Activated CD4-positive, CD25-positive, alpha-beta regulatory T cell treated with anti-CD3 and anti-CD28 coated beads, Interleukin-2, amount 50 U/mL, for 72 hours (primary cell): Measurements from ENCODE around the gene KCNJ10.

ENCODE experiments used
- DNase-seq: peaks from one replicate; pipeline ENCODE4 v3.0.0; 2021

The KCNJ10 gene

DNA sequence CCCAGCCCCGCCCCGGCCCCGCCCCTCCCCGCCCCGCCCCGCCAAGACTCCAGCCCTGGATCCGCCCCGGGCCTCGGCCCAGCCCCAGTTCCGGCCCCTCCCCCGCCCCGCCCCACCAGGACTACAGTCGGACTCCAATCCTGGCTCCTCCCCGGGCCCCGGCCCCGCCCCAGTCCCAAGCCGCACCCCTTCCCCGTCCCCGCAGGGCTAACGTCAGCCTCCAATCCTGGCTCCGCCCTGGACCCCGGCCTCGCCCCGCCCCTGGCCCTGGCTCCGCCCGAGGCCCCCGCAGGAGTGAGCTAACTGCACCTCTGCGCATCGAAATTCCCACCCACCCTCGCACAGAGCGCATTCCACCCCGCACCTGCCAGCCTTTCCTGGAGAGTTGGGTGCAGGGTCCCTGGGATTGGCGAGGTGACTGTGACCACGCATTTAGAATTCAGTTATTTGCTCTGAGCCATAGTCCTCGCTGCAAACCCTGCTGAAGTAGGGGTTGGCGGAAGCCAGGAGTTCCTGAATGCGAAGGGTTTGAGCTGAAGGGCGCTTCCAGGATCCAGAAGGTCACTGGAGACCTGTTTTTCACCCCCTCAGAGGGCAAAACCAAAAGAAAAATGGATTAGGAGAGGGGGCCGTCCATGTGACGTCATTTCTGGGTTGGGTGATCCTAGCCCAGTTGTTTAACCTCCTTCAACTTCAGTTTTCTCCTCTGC is 29.0 kb upstream of the KCNJ10 start:
- DNase-seq, result peak; percentile 96

DNA sequence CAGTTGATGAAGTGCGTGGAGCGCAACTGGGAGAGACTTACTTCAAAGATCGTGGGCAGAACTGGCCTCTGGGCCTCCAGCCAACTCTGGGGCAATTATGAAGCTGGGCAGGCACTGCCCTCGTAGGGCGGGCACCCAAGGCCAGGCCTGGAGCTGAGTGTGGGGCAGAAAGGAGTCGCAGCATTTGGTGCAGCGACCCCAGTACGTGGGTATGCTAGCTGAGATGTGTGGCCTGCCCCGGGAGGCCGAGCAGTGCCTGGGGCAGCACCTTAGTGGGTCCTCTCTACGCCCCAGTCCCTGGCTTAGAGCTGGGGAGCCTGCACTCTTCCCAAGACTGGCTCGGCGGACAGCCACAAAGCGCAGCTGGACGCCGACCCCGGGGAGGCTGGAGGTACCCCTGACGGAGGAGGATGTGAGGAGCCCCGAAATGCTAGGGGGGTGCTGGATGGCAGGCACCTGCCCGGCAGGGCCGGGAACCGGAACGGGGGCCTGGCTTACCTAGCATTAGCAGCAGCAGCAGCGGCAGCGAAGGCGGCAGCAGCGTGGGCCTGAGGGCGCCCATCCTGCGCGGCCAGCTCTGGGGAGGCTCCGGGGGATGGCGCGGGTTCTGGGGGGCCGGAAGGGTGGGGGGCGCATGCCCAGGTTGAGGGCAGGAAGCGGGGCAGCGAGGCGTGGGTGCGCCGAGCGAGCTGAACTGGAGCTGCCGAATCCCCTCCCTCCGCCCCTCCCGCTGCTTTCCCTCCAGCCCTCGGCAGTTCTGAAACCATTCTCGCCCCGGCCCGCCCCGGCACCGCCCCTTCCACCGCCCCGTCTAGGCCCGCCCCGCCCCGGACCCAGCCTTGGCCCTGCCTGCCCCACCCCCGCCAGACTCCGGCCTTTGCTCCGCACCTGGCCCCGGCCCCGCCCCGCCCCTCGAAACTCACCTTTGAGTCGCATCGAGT is 28.2 kb upstream of the KCNJ10 start, which contains the start of gene IGSF8:
Gene IGSF8, minus strand, starts transcription at position 709 of the 941 bp plus-strand sequence. Its CDS starts 147 bp downstream, at position 562.
- peak; percentile 90 for DNase-seq

DNA sequence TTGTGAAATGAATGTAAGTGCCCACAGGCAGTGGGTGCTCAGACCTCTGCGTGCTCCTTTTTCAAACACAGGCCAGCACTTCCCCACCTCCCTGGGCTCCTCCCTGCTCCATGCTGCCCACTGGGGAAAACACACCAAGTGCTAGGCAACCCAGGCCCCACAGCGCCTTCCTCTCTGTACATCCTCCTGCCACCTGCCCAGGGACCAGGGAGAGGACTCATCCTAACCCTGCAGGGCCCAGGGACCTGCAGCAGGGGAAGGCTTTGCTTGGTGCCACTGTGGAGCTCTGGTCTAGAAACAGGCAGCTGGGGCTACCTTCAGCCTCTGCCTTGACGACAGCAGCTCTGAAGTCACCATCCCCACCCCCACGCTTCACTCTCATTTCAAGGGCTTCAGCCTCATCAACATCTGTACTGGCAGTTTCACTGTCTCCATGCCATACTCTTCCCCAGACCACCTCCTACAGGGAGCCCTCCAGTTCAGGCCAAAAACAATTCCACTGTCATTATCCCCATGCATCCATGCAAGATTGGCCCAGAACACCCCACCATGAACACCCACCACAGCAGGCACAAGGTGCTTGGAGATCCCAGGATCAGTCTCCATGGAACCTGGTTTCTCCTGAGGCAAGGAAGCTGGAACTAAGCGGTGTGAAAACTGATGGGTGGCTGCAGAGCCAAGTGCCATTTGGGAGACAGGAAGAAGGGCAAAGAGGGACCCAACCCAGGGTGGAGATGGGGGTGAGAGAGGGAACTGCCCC is 27.4 kb upstream of the KCNJ10 start:
- DNase-seq, result no peak

DNA sequence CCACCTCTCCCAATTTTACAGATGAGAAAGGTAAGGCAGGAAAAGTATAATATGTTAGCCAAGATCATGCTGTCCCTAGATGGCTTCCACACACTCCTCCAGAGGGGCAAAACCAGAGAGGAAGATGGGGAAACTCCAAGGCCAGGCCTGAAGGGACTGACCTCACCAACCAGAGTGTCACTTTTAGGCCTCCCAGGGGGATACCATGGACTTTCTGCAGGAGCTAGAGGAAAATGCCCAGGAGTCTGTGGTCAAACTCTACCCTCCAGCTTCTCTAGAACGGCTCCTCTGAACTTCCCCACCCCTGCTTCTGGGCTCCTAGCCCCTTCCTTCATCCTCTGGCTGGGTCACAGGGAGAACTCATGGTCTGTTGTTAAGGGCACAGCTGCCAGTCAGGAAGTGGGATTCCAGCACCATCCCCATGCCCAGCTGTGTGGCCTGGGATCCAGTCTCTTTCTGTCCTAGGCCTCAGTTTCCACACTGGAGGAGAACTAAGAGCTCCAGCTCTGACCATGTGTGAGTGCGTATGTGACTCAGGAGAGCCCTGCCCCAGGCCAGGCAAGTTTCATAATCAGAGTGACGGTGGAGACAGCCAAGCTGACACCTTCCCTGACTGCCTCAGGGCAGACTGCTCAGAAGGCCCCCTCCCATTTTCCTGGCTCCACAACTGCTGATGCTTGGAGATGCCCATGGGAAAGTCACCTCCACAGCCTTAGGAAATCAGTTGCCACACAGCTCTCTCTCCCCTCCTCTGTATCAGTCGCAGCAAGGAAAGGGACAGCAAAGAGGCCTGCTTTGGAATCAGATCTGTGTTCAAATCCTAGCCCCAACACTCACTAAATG is 26.5 kb upstream of the KCNJ10 start:
- no peak for DNase-seq

DNA sequence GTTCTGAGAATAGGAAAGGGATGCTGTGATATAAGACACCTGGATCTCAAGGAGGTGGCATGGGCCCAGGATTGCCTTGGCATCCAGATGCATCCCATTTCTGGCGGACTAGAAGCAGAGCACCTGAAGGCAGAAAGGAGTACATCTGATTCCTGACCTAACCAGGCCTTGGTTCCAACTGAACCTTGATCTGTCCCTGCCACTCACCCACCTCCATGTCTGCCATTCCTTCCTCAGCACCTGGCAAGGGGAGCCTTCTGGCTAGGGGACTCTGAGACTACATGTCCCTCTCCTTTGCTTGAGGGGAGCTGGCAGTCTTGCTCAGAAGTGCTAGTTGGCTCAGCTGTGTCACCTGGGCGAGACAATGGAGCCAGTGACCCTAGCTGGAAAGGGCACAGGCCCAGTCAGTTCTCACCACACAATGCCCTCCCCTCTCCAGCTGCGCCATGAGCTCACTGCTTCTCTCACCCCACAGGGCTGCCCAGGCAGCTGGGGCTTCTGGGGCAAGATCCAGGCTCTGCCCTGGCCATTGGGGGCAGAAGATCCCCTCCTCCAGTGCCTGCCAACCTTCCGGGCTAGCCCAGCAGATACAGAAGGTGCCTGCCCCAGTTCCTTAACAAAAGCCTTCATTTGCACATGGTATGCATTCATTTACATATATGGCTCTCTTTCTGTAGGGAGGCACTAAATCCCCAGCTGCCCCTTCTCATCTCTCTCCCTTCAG is 25.6 kb upstream of the KCNJ10 start:
- no peak for DNase-seq

DNA sequence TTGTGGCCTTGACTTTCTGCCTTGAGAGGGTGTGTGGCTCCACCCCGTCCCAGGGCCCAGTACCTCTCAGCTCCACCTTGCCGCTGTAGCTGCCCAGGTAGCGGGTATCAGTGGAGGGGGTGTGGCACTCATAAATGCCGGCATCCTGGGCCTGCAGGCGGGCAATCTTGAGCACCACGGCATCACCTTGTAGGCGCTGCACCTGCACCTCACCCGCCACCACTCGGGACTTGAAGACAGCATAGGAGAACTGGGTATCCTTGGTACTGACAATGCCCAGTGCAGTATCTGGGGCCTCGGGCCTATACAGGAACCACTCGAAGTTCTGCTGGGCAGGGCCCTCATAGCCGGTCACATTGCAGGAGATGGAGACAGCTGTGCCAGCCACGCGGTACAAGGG is 24.8 kb upstream of the KCNJ10 start:
- DNase-seq, result no peak

DNA sequence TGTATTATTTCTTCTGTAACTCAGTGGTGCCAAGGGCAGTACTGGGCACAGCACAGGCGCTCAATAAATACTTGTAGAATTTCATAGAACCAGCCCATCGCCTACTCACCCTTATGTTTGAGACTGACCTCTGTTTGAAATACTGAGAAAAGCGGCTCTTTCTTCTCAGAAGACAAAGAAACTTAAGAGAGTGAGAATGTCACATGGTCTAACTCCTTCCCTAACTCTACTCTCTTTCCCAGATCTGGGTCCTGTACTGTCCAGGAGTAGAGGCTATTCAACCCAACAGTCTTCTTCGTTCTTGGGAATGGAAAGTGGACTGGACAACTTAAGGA is 24.3 kb upstream of the KCNJ10 start:
- no peak for DNase-seq

DNA sequence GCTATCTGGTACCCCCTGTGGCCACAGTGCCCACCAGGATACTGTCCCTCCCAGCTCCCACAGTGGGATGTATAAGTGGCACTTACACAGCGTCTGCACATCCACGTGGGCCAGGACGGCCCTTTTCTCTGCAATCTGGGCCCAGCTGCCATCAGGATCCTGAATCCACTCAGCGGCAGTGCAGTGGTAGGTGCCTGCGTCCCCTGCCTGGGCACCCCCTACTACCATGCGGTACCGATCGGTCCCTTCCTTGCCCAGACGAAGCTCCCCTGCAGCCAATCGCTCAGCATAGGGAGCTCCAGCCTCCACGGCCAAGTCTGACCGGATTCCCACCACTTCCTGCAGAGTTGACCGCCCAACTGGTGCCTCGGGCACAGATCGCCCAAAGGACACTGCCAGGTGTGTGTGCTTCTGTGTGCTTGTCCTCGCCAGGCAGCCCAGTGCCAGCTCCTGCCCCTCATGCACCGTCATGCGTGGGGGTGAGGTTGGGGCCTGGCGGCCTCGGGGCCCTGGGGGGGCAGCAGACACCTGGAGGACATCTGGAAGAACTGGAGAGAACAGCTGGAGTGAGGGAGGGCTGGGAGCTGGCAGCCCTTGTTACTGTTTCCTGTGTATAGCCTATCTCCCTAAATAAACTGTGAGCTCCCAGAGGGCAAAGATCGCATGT is 23.8 kb upstream of the KCNJ10 start:
- no peak for DNase-seq

DNA sequence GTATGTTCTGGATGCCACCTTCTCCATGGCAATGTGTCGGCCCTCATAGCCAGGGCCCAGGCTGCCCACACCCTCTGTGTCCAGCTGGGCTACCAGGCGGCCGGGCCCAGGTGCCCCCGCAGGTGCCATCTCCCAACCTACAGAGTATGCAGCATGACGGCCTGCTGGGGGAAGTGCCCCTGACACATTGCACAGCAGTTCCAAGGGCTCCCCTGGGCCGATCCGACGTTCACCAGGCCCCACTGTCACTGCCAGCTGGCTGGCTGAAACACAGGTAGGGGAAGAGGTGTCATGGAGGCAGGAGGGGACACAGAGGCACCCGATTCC is 23.1 kb upstream of the KCNJ10 start:
- DNase-seq, result no peak

DNA sequence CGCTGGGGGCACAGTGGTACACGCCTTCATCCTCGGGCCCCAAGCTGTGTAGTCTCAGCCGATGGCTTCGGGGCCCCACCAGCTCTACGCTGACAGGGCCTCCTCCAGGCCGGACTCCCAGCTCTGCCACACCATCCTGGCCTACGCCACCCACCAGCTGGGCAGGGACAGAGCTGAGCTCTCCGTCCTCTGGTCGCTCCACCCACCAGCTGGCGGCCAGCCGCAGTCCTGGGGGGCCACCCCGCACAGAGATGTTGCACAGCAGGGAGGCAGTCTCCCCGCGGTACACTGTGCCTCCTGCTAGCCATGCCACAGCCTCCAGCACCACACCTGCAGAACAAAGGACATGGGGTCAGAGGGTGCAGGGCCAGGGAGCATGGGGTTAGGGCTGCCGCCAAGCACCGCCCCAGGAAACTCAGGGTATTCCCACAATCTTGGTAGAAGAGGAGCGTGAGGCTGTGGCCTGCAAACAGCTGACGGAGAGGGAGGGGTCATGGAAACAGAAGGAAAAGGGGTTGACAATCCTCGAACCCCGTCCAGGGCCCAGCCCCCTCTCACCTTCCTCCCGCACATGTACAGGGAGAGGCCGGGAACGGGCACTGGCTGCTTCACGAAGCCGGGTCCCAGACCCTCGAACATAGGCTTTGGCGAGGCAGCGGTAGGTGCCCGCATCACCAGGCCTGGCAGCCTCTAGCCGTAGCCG is 22.6 kb upstream of the KCNJ10 start:
- DNase-seq, result no peak

DNA sequence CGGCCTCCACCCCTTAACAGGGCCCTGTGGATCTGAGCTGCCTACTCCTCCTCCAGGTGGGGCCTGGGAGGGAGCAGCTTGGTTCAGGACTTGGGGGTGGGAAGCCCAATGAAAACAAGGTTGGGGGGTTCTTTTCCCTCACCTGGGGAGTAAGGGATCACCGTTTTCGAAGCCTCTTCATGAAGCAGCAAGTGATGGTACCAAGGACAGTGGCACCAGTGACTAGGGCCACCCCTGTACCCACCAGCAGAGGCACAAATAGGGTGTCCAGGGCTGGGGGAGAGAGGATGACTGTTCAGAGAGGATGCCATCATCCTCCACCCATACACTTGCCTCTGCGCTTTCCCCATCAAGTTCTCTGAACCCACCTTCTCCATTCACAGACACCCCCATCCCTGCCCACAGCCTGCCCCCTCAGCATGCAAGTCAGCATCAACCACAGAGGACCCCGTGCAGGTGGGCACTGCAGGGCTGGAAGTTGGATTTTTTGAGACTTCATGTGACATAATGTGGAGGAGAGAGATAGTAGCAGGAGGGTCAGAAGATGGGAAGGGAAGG is 21.8 kb upstream of the KCNJ10 start:
- DNase-seq, result no peak

DNA sequence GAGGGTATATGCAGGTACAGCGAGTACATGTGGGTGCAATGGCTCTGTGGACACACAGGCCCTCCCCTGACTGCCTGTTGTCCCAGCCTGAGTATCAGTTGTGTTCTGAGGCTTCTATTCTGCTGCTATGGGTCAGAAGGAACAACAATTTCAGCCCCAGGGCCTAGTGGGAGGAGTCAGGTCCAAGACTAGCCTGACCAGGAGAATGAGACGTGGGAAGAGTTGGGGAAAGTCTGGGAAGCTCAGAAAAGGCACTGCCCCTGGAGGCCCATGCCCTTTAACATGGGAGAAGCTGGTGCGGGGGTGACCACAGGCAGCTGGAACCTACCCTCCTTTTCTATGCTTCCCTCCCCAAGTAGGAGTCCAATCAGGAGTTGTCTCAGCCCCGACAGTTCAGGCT is 20.8 kb upstream of the KCNJ10 start:
- no peak for DNase-seq

DNA sequence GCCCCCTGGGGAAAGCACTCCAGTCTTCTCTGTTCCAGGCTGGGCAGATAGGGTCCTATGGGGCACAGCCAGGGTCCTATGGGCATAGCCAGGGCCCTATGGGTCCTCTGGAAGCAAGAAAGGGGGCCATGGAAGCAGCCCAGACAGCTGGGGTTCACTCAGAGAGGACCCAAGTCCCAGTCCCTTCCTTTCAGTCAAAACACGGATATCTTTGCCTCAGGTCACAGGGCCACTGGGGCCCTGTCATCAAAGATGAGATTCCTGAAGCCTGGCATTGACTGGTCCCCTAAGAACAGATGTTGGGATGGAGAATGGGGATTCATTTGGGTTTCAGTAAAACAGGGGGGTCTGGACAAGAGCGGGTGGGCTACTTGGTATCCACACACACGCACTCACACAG is 19.9 kb upstream of the KCNJ10 start:
- no peak for DNase-seq

DNA sequence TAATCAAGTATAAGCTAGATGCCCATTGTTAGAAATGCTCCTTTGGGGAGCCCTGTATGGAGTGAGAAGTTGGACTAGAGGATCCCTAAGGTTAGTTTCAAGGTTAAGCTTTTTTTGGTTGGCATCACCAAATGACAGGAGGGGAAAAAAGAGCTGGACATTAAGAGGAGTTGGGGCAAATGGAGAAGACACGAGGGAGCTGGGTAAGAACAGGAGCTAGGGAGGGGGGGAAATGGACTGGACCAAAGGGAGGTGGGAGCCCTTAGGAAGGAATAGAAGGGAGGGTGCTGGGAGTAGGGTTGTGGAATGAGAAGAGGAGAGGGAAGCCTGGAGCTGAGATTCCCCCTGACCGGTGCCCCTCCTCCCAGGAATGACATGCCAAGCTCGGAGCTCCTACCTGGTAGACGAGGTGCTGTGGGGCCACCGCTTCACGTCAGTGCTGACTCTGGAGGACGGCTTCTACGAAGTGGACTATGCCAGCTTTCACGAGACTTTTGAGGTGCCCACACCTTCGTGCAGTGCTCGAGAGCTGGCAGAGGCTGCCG is 17.2 kb upstream of the KCNJ10 start:
- no peak for DNase-seq

DNA sequence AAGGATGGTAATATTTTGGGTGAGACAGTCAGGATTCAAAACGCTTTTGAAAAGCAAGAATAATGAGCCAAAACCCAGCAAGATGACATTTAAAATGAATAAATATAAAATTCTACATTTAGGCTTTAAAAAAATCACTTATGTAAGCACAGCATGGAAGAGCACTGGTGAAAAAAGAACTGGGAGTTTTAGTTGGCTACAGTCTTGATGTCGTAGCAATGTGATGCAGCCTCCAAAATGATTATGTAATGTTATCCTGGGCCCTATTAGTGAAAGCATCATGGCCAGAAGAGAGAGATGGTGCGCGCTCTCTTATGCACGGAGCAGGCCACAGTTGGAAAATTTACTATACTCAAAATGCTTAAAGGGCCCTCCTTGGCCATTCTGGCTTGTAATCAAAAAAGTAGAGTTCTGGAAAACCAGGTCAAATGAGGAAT is 16.5 kb upstream of the KCNJ10 start:
- no peak for DNase-seq

DNA sequence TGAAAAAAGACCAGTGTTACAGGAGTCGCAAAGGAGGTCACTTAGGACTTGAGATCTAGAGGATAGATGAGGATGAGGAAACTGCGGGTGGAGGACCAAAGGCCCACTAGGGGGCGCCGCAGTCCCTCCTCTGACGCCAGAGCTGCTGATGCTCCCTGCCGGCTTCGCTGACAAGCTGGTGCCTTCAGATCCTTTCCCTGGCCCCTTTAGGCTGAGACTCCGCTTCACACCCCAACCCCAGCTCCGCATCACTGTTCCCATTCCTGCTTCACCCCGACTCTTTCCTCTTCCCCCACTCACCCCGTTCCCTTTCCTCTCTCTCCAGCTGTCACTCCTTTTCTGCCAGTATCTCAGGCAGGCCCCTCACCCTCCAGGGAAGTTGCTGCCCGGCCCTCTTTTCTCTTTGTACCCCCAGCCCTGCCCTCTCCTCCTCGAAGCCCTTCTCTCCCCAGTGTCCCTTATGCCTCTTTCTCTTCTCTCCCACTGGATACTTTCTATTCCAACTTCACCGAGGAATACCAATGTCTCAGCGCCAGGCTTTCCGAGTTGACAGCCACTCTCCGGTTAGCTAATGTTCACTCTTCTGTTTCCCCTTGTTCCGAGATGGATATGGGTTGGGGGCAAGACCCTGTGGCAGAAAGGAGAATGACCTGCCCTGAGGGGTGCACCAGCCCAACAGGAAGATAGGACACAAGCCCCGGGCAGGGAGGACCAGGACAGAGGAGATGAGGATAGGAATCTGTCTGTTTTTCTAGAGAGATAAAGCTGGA is 15.9 kb upstream of the KCNJ10 start:
- peak; percentile 81 for DNase-seq

DNA sequence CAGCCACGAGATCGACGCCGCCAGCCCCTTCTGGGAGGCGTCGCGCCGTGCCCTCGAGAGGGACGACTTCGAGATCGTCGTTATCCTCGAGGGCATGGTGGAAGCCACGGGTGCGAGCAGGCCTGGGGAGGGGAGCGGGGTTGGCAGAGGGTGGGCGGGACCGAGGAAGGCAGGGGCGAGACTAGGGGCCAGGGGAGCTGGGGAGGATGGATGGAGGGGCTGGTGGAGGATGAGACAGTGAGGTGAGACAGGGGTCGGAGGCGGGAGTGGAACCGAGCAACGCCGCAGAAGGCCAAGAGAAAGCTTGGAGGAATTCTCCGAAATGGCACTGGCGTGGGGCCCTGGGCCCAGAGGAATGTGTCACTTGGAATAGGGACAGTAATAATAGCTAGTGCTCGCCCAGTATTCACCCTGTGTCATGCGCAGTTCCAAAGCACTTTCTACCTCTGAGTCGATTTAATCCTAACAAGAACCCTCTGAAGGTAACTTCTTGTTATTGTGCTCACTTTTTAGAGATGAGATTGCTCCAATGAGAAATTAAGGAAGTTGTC is 14.9 kb upstream of the KCNJ10 start:
- DNase-seq, result no peak

DNA sequence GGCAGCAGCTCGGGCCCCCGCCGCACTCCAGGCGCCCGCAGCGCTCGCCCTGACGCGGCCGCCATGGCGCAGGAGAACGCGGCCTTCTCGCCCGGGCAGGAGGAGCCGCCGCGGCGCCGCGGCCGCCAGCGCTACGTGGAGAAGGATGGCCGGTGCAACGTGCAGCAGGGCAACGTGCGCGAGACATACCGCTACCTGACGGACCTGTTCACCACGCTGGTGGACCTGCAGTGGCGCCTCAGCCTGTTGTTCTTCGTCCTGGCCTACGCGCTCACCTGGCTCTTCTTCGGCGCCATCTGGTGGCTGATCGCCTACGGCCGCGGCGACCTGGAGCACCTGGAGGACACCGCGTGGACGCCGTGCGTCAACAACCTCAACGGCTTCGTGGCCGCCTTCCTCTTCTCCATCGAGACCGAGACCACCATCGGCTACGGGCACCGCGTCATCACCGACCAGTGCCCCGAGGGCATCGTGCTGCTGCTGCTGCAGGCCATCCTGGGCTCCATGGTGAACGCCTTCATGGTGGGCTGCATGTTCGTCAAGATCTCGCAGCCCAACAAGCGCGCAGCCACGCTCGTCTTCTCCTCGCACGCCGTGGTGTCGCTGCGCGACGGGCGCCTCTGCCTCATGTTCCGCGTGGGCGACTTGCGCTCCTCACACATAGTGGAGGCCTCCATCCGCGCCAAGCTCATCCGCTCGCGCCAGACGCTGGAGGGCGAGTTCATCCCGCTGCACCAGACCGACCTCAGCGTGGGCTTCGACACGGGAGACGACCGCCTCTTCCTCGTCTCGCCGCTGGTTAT is 14.2 kb upstream of the KCNJ10 start:
- DNase-seq, result peak; percentile 79
